ENCODE measurements around the gene ITPR2. TPM values are rescaled to one million over a fixed set of nuclear protein-coding genes. Genes with fewer than 3 reads are reported as not detected.

Gene ITPR2
- total RNA-seq, 2 experiments from 2014 or later, result 28.8 to 29.9 TPM

DNA sequence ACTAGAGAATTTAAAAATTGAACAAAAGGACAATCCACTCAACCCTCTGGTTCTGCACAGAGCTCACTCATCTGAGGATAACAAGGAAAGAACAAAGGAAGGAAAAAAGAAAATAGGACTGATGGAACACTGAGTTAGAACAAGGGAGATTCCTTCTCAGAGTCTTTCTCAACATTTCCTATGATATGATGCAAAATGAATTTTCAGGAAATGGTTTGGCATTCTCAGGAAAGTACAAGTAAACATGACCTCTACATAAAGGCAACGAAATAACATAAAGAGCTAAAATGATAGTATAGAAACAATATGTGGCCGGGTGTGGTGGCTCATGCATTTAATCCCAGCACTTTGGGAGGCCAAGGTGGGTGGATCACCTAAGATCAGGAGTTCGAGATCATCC lies 135.8 kb downstream of the ITPR2 start:
- Mint-ChIP-seq H3K9me3 (no peaks in the 10 kb centered on the region), H3K27ac (no peak overlapping the region), H3K36me3 (ENCODE audit: low read depth) (peaks cover 67% of the 10 kb centered on the region), H3K4me3 (no peak overlapping the region), H3K4me1 (ENCODE audit: low read depth) (no peaks in the 10 kb centered on the region), H3K27me3 (no peaks in the 10 kb centered on the region)
- intact Hi-C loops (cut with DNase I, micrococcal nuclease), result no loop called here
- TF ChIP-seq CTCF (IDR thresholded peaks at IDR 0.05), result no peak
- H3K27ac ChIP-seq (ENCODE audit: low read depth in 1 of 2, low read length in 2 of 2), result no peak overlapping the region
- H3K9me3 ChIP-seq (ENCODE audit: control insufficient read depth in 1 of 2, insufficient read depth in 1 of 2, low read length in 2 of 2), result no peaks in the 10 kb centered on the region
- ChIA-PET POLR2A (no interaction called here), CTCF (no interaction called here)
- no peaks in the 10 kb centered on the region for H3K4me1 ChIP-seq (ENCODE audit: insufficient read depth, low read length)
- H3K4me3 ChIP-seq (ENCODE audit: low read length), result no peak overlapping the region
- H3K36me3 ChIP-seq (ENCODE audit: insufficient read depth, low read length), result peaks cover 40% of the 10 kb centered on the region
- DNase-seq (no peak), ATAC-seq (ENCODE audit: poor library complexity) (no peak)
- H3K27me3 ChIP-seq (ENCODE audit: control insufficient read depth in 1 of 2, insufficient read depth in 2 of 2, low read length in 2 of 2), result no peaks in the 10 kb centered on the region

DNA sequence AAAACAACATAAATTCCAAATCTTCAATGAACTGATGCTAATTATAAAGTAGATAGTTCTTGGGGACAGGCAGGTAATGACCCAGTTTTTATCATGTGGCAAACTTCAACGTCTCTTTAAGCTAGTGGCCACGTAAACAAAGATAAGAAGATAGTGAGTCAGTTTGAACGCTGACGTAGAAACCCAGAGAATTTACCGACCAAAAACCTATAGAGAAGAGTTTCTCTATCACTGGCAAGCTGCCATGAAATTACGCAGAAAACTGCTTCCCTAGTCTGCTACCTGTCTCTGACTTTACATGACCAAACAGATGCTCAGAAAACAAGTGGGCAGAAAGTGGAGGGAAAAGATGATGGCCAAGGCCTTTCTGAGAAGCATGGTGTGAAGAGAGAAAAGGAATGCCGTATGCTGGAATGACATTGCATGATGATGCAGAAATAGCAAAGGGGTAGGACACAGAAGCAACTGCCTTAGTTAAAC lies 136.3 kb downstream of the ITPR2 start:
- Histone ChIP-seq H3K9me3 (ENCODE audit: control insufficient read depth in 1 of 2, insufficient read depth in 1 of 2, low read length in 2 of 2) (no peaks in the 10 kb centered on the region), H3K27me3 (ENCODE audit: control insufficient read depth in 1 of 2, insufficient read depth in 2 of 2, low read length in 2 of 2) (no peaks in the 10 kb centered on the region), H3K4me3 (ENCODE audit: low read length) (no peak overlapping the region), H3K4me1 (ENCODE audit: insufficient read depth, low read length) (no peaks in the 10 kb centered on the region), H3K36me3 (ENCODE audit: insufficient read depth, low read length) (peaks cover 40% of the 10 kb centered on the region), H3K27ac (ENCODE audit: low read depth in 1 of 2, low read length in 2 of 2) (no peak overlapping the region)
- no peak overlapping the region for H3K27ac Mint-ChIP-seq
- DNase-seq, result no peak
- no peak for ATAC-seq (ENCODE audit: poor library complexity)
- no peaks in the 10 kb centered on the region for H3K4me1 Mint-ChIP-seq (ENCODE audit: low read depth)
- intact Hi-C loops (cut with DNase I, micrococcal nuclease), result no loop called here
- no peak for TF ChIP-seq CTCF (IDR thresholded peaks at IDR 0.05)
- H3K9me3 Mint-ChIP-seq, result no peaks in the 10 kb centered on the region
- ChIA-PET POLR2A (no interaction called here), CTCF (no interaction called here)
- no peak overlapping the region for H3K4me3 Mint-ChIP-seq
- H3K36me3 Mint-ChIP-seq (ENCODE audit: low read depth), result peaks cover 72% of the 10 kb centered on the region
- no peaks in the 10 kb centered on the region for H3K27me3 Mint-ChIP-seq

GRCh38 chr12:26696048-26696612 lies 136.9 kb downstream of the ITPR2 start:
- no peaks in the 10 kb centered on the region for H3K9me3 Mint-ChIP-seq

More at GRCh38 chr12:26696048-26696612, 136.9 kb downstream of the ITPR2 start:
- DNase-seq, result no peak
- no peaks in the 10 kb centered on the region for H3K27me3 Mint-ChIP-seq
- H3K36me3 Mint-ChIP-seq (ENCODE audit: low read depth), result peaks cover 77% of the 10 kb centered on the region
- no peak overlapping the region for H3K4me3 Mint-ChIP-seq
- TF ChIP-seq CTCF (IDR thresholded peaks at IDR 0.05), result no peak
- no peaks in the 10 kb centered on the region for H3K4me1 Mint-ChIP-seq (ENCODE audit: low read depth)
- CTCF ChIA-PET, result interaction anchor here (1.6 kb wide), 1 partner anchor 15 kb away, joined by 3 read pairs; no protein-coding TSS in a partner anchor
- H3K4me3 ChIP-seq (ENCODE audit: low read length), result no peak overlapping the region
- no peak overlapping the region for H3K27ac Mint-ChIP-seq
- POLR2A ChIA-PET, result interaction anchor here (0.6 kb wide), 1 partner anchor 120 kb away, joined by 3 read pairs; no protein-coding TSS in a partner anchor
- no peaks in the 10 kb centered on the region for H3K9me3 ChIP-seq (ENCODE audit: control insufficient read depth in 1 of 2, insufficient read depth in 1 of 2, low read length in 2 of 2)
- no peak overlapping the region for H3K27ac ChIP-seq (ENCODE audit: low read depth in 1 of 2, low read length in 2 of 2)
- no peaks in the 10 kb centered on the region for H3K27me3 ChIP-seq (ENCODE audit: control insufficient read depth in 1 of 2, insufficient read depth in 2 of 2, low read length in 2 of 2)
- intact Hi-C loops (cut with DNase I, micrococcal nuclease), result no loop called here
- no peaks in the 10 kb centered on the region for H3K4me1 ChIP-seq (ENCODE audit: insufficient read depth, low read length)
- ATAC-seq (ENCODE audit: poor library complexity), result no peak
- peaks cover 40% of the 10 kb centered on the region for H3K36me3 ChIP-seq (ENCODE audit: insufficient read depth, low read length)
